ENCODE data around the gene PIEZO2.

PIEZO2 gene

GRCh38 chr18:10840743-10841142 lies 308.6 kb downstream of the PIEZO2 start:
- Histone ChIP-seq H3K9me3 (ENCODE audit: insufficient read depth, low read length) (no peaks in the 10 kb centered on the region), H3K9ac (ENCODE audit: insufficient read length, low read depth) (no peak overlapping the region), H3K36me3 (ENCODE audit: insufficient read depth, insufficient read length, low read length) (no peaks in the 10 kb centered on the region), H3K27me3 (ENCODE audit: insufficient read depth, insufficient read length) (no peaks in the 10 kb centered on the region), H3K4me3 (ENCODE audit: insufficient read length, low read depth) (no peak overlapping the region), H3K4me1 (ENCODE audit: insufficient read depth, insufficient read length) (no peaks in the 10 kb centered on the region)
- TF ChIP-seq SUZ12 (IDR thresholded peaks at IDR 0.05; ENCODE audit: extremely low read depth, insufficient read depth, insufficient read length) (no peak), ZNF274 (IDR thresholded peaks at IDR 0.05; ENCODE audit: low read depth, low read length) (no peak), YY1 (IDR thresholded peaks at IDR 0.05; ENCODE audit: insufficient read depth, insufficient read length) (no peak)
- no peak for DNase-seq (ENCODE audit: low read depth, low spot score)

- Histone ChIP-seq H3K9ac (ENCODE audit: insufficient read length, low read depth) (no peak overlapping the region), H3K36me3 (ENCODE audit: insufficient read depth, insufficient read length, low read length) (no peaks in the 10 kb centered on the region), H3K4me3 (ENCODE audit: insufficient read length, low read depth) (no peak overlapping the region), H3K4me1 (ENCODE audit: insufficient read depth, insufficient read length) (no peaks in the 10 kb centered on the region), H3K27me3 (ENCODE audit: insufficient read depth, insufficient read length) (no peaks in the 10 kb centered on the region), H3K9me3 (ENCODE audit: insufficient read depth, low read length) (no peaks in the 10 kb centered on the region)
- TF ChIP-seq ZNF274 (IDR thresholded peaks at IDR 0.05; ENCODE audit: low read depth, low read length), result no peak
- no peak for TF ChIP-seq YY1 (IDR thresholded peaks at IDR 0.05; ENCODE audit: insufficient read depth, insufficient read length)
- no peak for TF ChIP-seq SUZ12 (IDR thresholded peaks at IDR 0.05; ENCODE audit: extremely low read depth, insufficient read depth, insufficient read length)
- no peak for DNase-seq (ENCODE audit: low read depth, low spot score)
These were observed 309.9 kb downstream of the PIEZO2 start for GRCh38 chr18:10839421-10839820.

GRCh38 chr18:10838553-10838952 lies 310.8 kb downstream of the PIEZO2 start:
- DNase-seq (ENCODE audit: low read depth, low spot score), result no peak
- no peak overlapping the region for H3K9ac ChIP-seq (ENCODE audit: insufficient read length, low read depth)
- H3K4me3 ChIP-seq (ENCODE audit: insufficient read length, low read depth), result no peak overlapping the region
- TF ChIP-seq SUZ12 (IDR thresholded peaks at IDR 0.05; ENCODE audit: extremely low read depth, insufficient read depth, insufficient read length) (no peak), ZNF274 (IDR thresholded peaks at IDR 0.05; ENCODE audit: low read depth, low read length) (no peak)
- H3K4me1 ChIP-seq (ENCODE audit: insufficient read depth, insufficient read length), result no peaks in the 10 kb centered on the region
- H3K27me3 ChIP-seq (ENCODE audit: insufficient read depth, insufficient read length), result no peaks in the 10 kb centered on the region
- H3K36me3 ChIP-seq (ENCODE audit: insufficient read depth, insufficient read length, low read length), result no peaks in the 10 kb centered on the region
- H3K9me3 ChIP-seq (ENCODE audit: insufficient read depth, low read length), result no peaks in the 10 kb centered on the region

DNA sequence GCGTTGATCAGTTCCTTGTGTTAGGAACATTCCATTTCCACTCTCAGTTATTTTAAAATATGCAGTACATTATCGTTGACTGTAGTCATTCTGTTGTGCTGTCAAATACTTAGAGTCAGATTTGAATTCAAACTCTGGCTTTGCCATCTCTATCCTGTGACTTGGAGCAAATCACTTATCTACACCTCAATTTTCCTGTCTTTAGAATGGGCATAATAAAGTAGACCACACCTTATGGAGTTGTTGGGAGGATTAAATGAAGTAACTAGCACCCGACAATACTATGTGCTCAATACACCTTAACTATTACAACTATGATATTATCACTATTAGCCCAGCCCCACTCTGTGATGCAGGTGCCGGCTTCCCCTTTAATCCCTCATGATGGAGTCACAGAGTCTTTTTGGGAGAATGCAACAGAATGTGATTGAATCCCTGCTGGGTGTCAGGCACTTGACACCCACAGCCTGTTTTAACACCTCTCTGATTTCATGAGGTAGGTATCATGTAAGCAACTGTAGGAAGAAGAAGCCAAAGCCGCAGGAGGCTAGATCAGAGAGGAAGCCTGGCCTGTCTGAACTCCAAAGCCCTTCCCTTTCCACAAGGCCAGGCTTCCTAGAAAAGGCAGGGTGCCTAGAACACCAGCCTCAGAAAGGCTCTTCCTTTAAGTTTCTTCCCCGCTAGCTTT lies 315.1 kb downstream of the PIEZO2 start:
- H3K4me1 ChIP-seq (ENCODE audit: insufficient read depth, insufficient read length), result peaks cover 2% of the 10 kb centered on the region
- no peaks in the 10 kb centered on the region for H3K36me3 ChIP-seq (ENCODE audit: insufficient read depth, insufficient read length, low read length)
- no peaks in the 10 kb centered on the region for H3K27me3 ChIP-seq (ENCODE audit: insufficient read depth, insufficient read length)
- no peaks in the 10 kb centered on the region for H3K9me3 ChIP-seq (ENCODE audit: insufficient read depth, low read length)
- no peak for DNase-seq (ENCODE audit: low read depth, low spot score)
- H3K4me3 ChIP-seq (ENCODE audit: insufficient read length, low read depth), result no peak overlapping the region
- no peak overlapping the region for H3K9ac ChIP-seq (ENCODE audit: insufficient read length, low read depth)
- no peak for TF ChIP-seq SUZ12 (IDR thresholded peaks at IDR 0.05; ENCODE audit: extremely low read depth, insufficient read depth, insufficient read length)

- TF ChIP-seq YY1 (IDR thresholded peaks at IDR 0.05; ENCODE audit: insufficient read depth, insufficient read length) (no peak), ZNF274 (IDR thresholded peaks at IDR 0.05; ENCODE audit: low read depth, low read length) (no peak), SUZ12 (IDR thresholded peaks at IDR 0.05; ENCODE audit: extremely low read depth, insufficient read depth, insufficient read length) (no peak)
- Histone ChIP-seq H3K4me1 (ENCODE audit: insufficient read depth, insufficient read length) (peaks cover 2% of the 10 kb centered on the region), H3K9ac (ENCODE audit: insufficient read length, low read depth) (no peak overlapping the region), H3K4me3 (ENCODE audit: insufficient read length, low read depth) (no peak overlapping the region), H3K9me3 (ENCODE audit: insufficient read depth, low read length) (no peaks in the 10 kb centered on the region), H3K27me3 (ENCODE audit: insufficient read depth, insufficient read length) (no peaks in the 10 kb centered on the region), H3K36me3 (ENCODE audit: insufficient read depth, insufficient read length, low read length) (no peaks in the 10 kb centered on the region)
- DNase-seq (ENCODE audit: low read depth, low spot score), result no peak
These were observed 315.7 kb downstream of the PIEZO2 start for GRCh38 chr18:10833656-10834055.

- Histone ChIP-seq H3K9me3 (ENCODE audit: insufficient read depth, low read length) (no peaks in the 10 kb centered on the region), H3K27me3 (ENCODE audit: insufficient read depth, insufficient read length) (no peaks in the 10 kb centered on the region), H3K9ac (ENCODE audit: insufficient read length, low read depth) (no peak overlapping the region), H3K4me3 (ENCODE audit: insufficient read length, low read depth) (no peak overlapping the region), H3K4me1 (ENCODE audit: insufficient read depth, insufficient read length) (no peaks in the 10 kb centered on the region), H3K36me3 (ENCODE audit: insufficient read depth, insufficient read length, low read length) (no peaks in the 10 kb centered on the region)
- no peak for TF ChIP-seq YY1 (IDR thresholded peaks at IDR 0.05; ENCODE audit: insufficient read depth, insufficient read length)
- no peak for TF ChIP-seq ZNF274 (IDR thresholded peaks at IDR 0.05; ENCODE audit: low read depth, low read length)
- TF ChIP-seq SUZ12 (IDR thresholded peaks at IDR 0.05; ENCODE audit: extremely low read depth, insufficient read depth, insufficient read length), result no peak
- DNase-seq (ENCODE audit: low read depth, low spot score), result no peak
These were observed 323.0 kb downstream of the PIEZO2 start for GRCh38 chr18:10826400-10826799.

DNA sequence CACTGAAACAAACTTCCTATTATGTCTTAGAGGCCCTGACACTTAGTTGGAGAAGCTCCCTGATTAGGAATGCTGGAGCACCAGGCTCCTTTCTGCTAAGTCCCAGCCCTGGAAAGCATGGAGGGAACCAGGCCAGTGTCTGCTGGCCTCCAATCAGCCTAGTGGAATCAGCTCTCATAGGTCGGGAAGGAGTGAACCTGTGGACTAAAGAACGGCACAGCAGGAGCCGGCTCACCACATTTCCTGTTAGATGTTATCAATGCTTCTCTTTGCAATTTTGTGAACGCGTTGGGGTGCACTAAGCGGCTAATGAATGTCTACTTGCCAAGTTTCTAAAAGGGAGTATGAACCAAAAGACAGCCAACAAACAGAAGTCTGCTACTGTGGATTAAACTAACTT lies 326.9 kb downstream of the PIEZO2 start:
- peak; percentile 62 for DNase-seq (ENCODE audit: low read depth, low spot score)
- H3K27me3 ChIP-seq (ENCODE audit: insufficient read depth, insufficient read length), result no peaks in the 10 kb centered on the region
- no peak for TF ChIP-seq YY1 (IDR thresholded peaks at IDR 0.05; ENCODE audit: insufficient read depth, insufficient read length)
- no peak for TF ChIP-seq ZNF274 (IDR thresholded peaks at IDR 0.05; ENCODE audit: low read depth, low read length)
- no peak for TF ChIP-seq SUZ12 (IDR thresholded peaks at IDR 0.05; ENCODE audit: extremely low read depth, insufficient read depth, insufficient read length)
- no peaks in the 10 kb centered on the region for H3K36me3 ChIP-seq (ENCODE audit: insufficient read depth, insufficient read length, low read length)
- H3K9me3 ChIP-seq (ENCODE audit: insufficient read depth, low read length), result 0 out of 2 replicates have a peak, but pooled peaks cover 5% of the 10 kb centered on the region
- H3K4me1 ChIP-seq (ENCODE audit: insufficient read depth, insufficient read length), result no peaks in the 10 kb centered on the region
- no peak overlapping the region for H3K9ac ChIP-seq (ENCODE audit: insufficient read length, low read depth)
- H3K4me3 ChIP-seq (ENCODE audit: insufficient read length, low read depth), result no peak overlapping the region

Measured in NT2/D1 (cell line).